ENCODE data around the gene RNU1-2.
A peak's percentile ranks its signal among the peaks of the same experiment; 100 is the strongest.
"Not testable (repeated sequence)": the region's sequence is repeated elsewhere in the genome, so short reads cannot be mapped to it uniquely, and the experiment has no call there.

RNU1-2 gene

GRCh38 chr1:16888860-16889816 is 6.6 kb upstream of the RNU1-2 start:
- DNase-seq, result peak; percentile 34

GRCh38 chr1:16890539-16891021 is 5.2 kb upstream of the RNU1-2 start:
- DNase-seq, result not testable (repeated sequence)

- not testable (repeated sequence) for DNase-seq
Observed at GRCh38 chr1:16891057-16891456, 4.7 kb upstream of the RNU1-2 start.

GRCh38 chr1:16892978-16893525 is 2.7 kb upstream of the RNU1-2 start:
- not testable (repeated sequence) for DNase-seq

GRCh38 chr1:16893796-16894195 is 2.0 kb upstream of the RNU1-2 start:
- not testable (repeated sequence) for DNase-seq

GRCh38 chr1:16894338-16894737 is 1.4 kb upstream of the RNU1-2 start:
- not testable (repeated sequence) for DNase-seq

- DNase-seq, result not testable (repeated sequence)
Observed at GRCh38 chr1:16895233-16895597, 565 bp upstream of the RNU1-2 start.

- peak; percentile 27 for DNase-seq
Observed at GRCh38 chr1:16896316-16897055, 706 bp downstream of the RNU1-2 start.

GRCh38 chr1:16897653-16898052 is 1.9 kb downstream of the RNU1-2 start:
- DNase-seq, result not testable (repeated sequence)

GRCh38 chr1:16898298-16898697 is 2.5 kb downstream of the RNU1-2 start:
- DNase-seq, result not testable (repeated sequence)

- not testable (repeated sequence) for DNase-seq
Observed at GRCh38 chr1:16899020-16899419, 3.2 kb downstream of the RNU1-2 start.

GRCh38 chr1:16900751-16901150 is 5.0 kb downstream of the RNU1-2 start:
- peak; percentile 35 for DNase-seq

- not testable (repeated sequence) for DNase-seq
Observed at GRCh38 chr1:16901371-16901770, 5.6 kb downstream of the RNU1-2 start.

- DNase-seq, result peak; percentile 24
Observed at GRCh38 chr1:16903054-16903453, 7.3 kb downstream of the RNU1-2 start.

GRCh38 chr1:16903458-16903796 is 7.6 kb downstream of the RNU1-2 start:
- DNase-seq, result no peak

GRCh38 chr1:16904560-16905109 is 8.9 kb downstream of the RNU1-2 start:
- peak; percentile 100 for DNase-seq

GRCh38 chr1:16905110-16905867 is 9.5 kb downstream of the RNU1-2 start:
- DNase-seq, result no peak

- no peak for DNase-seq
Observed at GRCh38 chr1:16905868-16906702, 10.3 kb downstream of the RNU1-2 start.

GRCh38 chr1:16906873-16907272 is 11.1 kb downstream of the RNU1-2 start:
- DNase-seq, result no peak

- no peak for DNase-seq
Observed at GRCh38 chr1:16907870-16908758, 12.3 kb downstream of the RNU1-2 start.

Data from NCI-H345 (cell line).